GM12891 (cell line): ENCODE results near the gene SLC35A3.

Experiments
- POLR2A ChIP-seq: IDR thresholded peaks from 2 replicates; pipeline ENCODE4 v1.6.1; 2011; ENCODE audit warnings: low read depth, low read length, control low read depth
- POLR2AphosphoS5 ChIP-seq: IDR thresholded peaks from 2 replicates; pipeline ENCODE4 v1.6.1; 2011; ENCODE audit warnings: low read depth, low read length, control low read depth
- SPI1 ChIP-seq: IDR thresholded peaks from 2 replicates; pipeline ENCODE4 v1.6.1; 2011; ENCODE audit warnings: low read depth, low read length, control low read depth
- TAF1 ChIP-seq: IDR thresholded peaks from 2 replicates; pipeline ENCODE4 v1.6.1; 2011; ENCODE audit warnings: low read depth, low read length, control low read depth

DNA sequence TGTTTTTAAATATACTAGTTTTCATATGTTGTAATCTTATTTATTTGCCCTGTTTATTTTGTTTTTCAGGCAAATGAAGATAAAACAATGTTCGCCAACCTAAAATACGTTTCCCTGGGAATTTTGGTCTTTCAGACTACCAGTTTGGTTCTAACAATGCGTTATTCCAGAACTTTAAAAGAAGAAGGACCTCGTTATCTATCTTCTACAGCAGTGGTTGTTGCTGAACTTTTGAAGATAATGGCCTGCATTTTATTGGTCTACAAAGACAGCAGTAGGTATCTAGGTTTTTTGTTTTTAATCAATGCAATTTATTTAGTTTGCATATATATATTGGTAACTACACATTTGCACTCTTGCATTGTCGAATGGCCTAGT is 23.7 kb downstream of the SLC35A3 start:
- no peak for TF ChIP-seq POLR2A
- no peak for TF ChIP-seq TAF1
- no peak for TF ChIP-seq POLR2AphosphoS5
- TF ChIP-seq SPI1: no peak
